K562 (cell line): ENCODE data around the gene BBC3. TPM values are rescaled to one million over a fixed set of nuclear protein-coding genes. Genes with fewer than 3 reads are reported as not detected.

Experiments
- BRCA1 ChIP-seq, 2 experiments: fragments of 450-650 bp in 1 of 2; sonication (generic) in 1 of 2; formaldehyde crosslinking in 1 of 2; IDR thresholded peaks; 2 replicates each; pipeline versions ENCODE4 v1.5.0 to v1.6.1; 2017 to 2020; ENCODE audit warnings: mild to moderate bottlenecking in 1 of 2, missing genetic modification reagents in 1 of 2
- CBFA2T3 ChIP-seq: fragments of 450-650 bp; IDR thresholded peaks from 2 replicates; pipeline ENCODE4 v1.6.1; 2017
- CBFB ChIP-seq: sonication (generic); formaldehyde crosslinking; IDR thresholded peaks from 2 replicates; pipeline ENCODE4 v1.4.0; 2020; ENCODE audit warnings: mild to moderate bottlenecking, missing genetic modification reagents
- DDX20 ChIP-seq: fragments of 450-650 bp; IDR thresholded peaks from 2 replicates; pipeline ENCODE4 v1.6.1; 2016; ENCODE audit warnings: missing genetic modification characterization, low read depth, mild to moderate bottlenecking, missing compliant biosample characterization, moderate library complexity
- E2F5 ChIP-seq: sonication (generic); formaldehyde crosslinking; IDR thresholded peaks from 2 replicates; pipeline ENCODE4 v1.8.0; 2022; ENCODE audit warnings: mild to moderate bottlenecking, missing genetic modification reagents
- ELF1 ChIP-seq: fragments of 200-800 bp; sonication (Bioruptor generic); IDR thresholded peaks from 2 replicates; pipeline ENCODE4 v1.6.1; 2016; ENCODE audit warnings: missing genetic modification characterization, missing compliant biosample characterization
- EP300 ChIP-seq: IDR thresholded peaks from 2 replicates; pipeline ENCODE4 v1.6.1; 2012; ENCODE audit warnings: low read length, improper control_type of control experiment
- ETV6 ChIP-seq, 3 experiments: fragments of 150-350 bp in 1 of 3; sonication (generic) in 1 of 3; formaldehyde crosslinking in 1 of 3; IDR thresholded peaks; 2 replicates each; pipeline versions ENCODE4 v1.6.1 to v1.8.0; 2014 to 2022; ENCODE audit warnings: borderline replicate concordance in 2 of 3, low read depth in 2 of 3, antibody characterized with exemption in 1 of 3, low read length in 1 of 3, mild to moderate bottlenecking in 1 of 3, missing genetic modification reagents in 1 of 3
- HDAC6 ChIP-seq: IDR thresholded peaks from 2 replicates; pipeline ENCODE4 v1.6.1; 2012; ENCODE audit warnings: low read depth, mild to moderate bottlenecking, control low read depth, inconsistent platforms, low read length, moderate library complexity
- HOMEZ ChIP-seq: fragments of 250-450 bp; sonication (Bioruptor Pico); IDR thresholded peaks from 2 replicates; pipeline ENCODE4 v1.4.0; 2020; ENCODE audit warnings: mild to moderate bottlenecking, moderate library complexity
- ILK ChIP-seq: fragments of 450-650 bp; IDR thresholded peaks from 2 replicates; pipeline ENCODE4 v1.6.1; 2016; ENCODE audit warnings: missing genetic modification characterization, low read depth, mild to moderate bottlenecking, missing compliant biosample characterization, moderate library complexity, borderline replicate concordance
- JUN ChIP-seq, 2 experiments: sonication (generic) in 1 of 2; formaldehyde crosslinking in 1 of 2; IDR thresholded peaks; 2 replicates each; pipeline versions ENCODE4 v1.6.1 to v1.8.0; 2012 to 2022; ENCODE audit warnings: borderline replicate concordance in 2 of 2, mild to moderate bottlenecking in 2 of 2, improper control_type of control experiment in 1 of 2, low read depth in 1 of 2, low read length in 1 of 2, missing genetic modification reagents in 1 of 2
- KAT8 ChIP-seq: fragments of 450-650 bp; IDR thresholded peaks from 2 replicates; pipeline ENCODE4 v1.6.1; 2016; ENCODE audit warnings: low read depth, mild to moderate bottlenecking
- NKRF ChIP-seq: fragments of 450-650 bp; IDR thresholded peaks from 2 replicates; pipeline ENCODE4 v1.6.1; 2016; ENCODE audit warnings: borderline replicate concordance
- POLR2AphosphoS2 ChIP-seq: IDR thresholded peaks from 2 replicates; pipeline ENCODE4 v1.6.1; 2012; ENCODE audit warnings: low read length, improper control_type of control experiment
- RBM15 ChIP-seq: fragments of 200-400 bp; formaldehyde crosslinking; IDR thresholded peaks from 2 replicates; pipeline ENCODE4 v1.6.1; 2018; ENCODE audit warnings: mild to moderate bottlenecking, low read length, moderate library complexity; ENCODE audit not compliant: insufficient read depth
- RNF2 ChIP-seq: sonication (generic); IDR thresholded peaks from 2 replicates; pipeline ENCODE4 v1.6.1; 2016
- STAT5A ChIP-seq: IDR thresholded peaks from 2 replicates; pipeline ENCODE4 v1.6.1; 2012; ENCODE audit warnings: low read length, inconsistent platforms, borderline replicate concordance
- ZKSCAN3 ChIP-seq: fragments of 250-450 bp; sonication (Bioruptor Pico); IDR thresholded peaks from 2 replicates; pipeline ENCODE4 v1.4.0; 2020
- ZNF311 ChIP-seq: fragments of 250-450 bp; sonication (Bioruptor Pico); IDR thresholded peaks from 2 replicates; pipeline ENCODE4 v1.4.0; 2020; ENCODE audit warnings: mild to moderate bottlenecking, moderate library complexity
- ZNF316 ChIP-seq: fragments of 450-650 bp; IDR thresholded peaks from 2 replicates; pipeline ENCODE4 v1.6.1; 2016
- ZNF77 ChIP-seq: fragments of 250-450 bp; sonication (Bioruptor Pico); IDR thresholded peaks from 2 replicates; pipeline ENCODE4 v1.5.0; 2020
- polyA plus RNA-seq, 8 experiments: library from polyadenylated mRNA; depleted of rRNA in 4 of 8; stranded (reverse) in 5 of 8; unstranded in 3 of 8; fragments of >200 nt; fragmentation: Nextera tagmentation in 2 of 8; fragmentation: Illumina TruSeq in 1 of 8; extraction: Ambion mirVana in 2 of 8; extraction: Trizol in 1 of 8; gene quantifications; 2 replicates each; pipeline versions ENCODE4 v1.2.1 to v1.2.3, GENCODE V29; 2011 to 2014; ENCODE audit warnings: inconsistent platforms in 1 of 8, missing spikeins in 1 of 8
- total RNA-seq, 7 experiments: library from RNA; depleted of rRNA in 6 of 7; stranded (reverse); fragments of >200 nt in 6 of 7; fragmentation: Illumina TruSeq in 2 of 7; extraction: Trizol in 2 of 7; gene quantifications; 2 replicates each; pipeline versions ENCODE4 v1.2.1 to v1.2.3, GENCODE V29; 2011 to 2021; ENCODE audit warnings: low replicate concordance in 1 of 7

BBC3 gene
- total and polyA plus RNA-seq, 9 of the 15 experiments (the other 6 are each of a cell fraction or from before 2014, with no cell fraction given) = 0.15 to 30.7 (median 4.8) TPM

- no peak for TF ChIP-seq E2F5
- TF ChIP-seq ZKSCAN3 (CRISPR knock-in tag) = no peak
- peak; percentile 76; the same call in 1 of the 2 replicates for TF ChIP-seq CBFB (CRISPR knock-in tag)
- peak; percentile 85 for TF ChIP-seq ELF1 (tag)
- TF ChIP-seq ZNF316 = 0 out of 2 replicates have a peak, but pooled peaks have one; percentile 19
- peak; percentile 100 for TF ChIP-seq EP300
- no peak for TF ChIP-seq BRCA1 (IDR thresholded peaks at IDR 0.05)
- TF ChIP-seq BRCA1 (CRISPR knock-in tag; IDR thresholded peaks at IDR 0.05) = no peak
- TF ChIP-seq HDAC6 = no peak
- TF ChIP-seq ZNF311 (CRISPR knock-in tag) = no peak
- TF ChIP-seq POLR2AphosphoS2 = no peak
- TF ChIP-seq RBM15 = no peak
- peak; percentile 16 to 83; a peak in 2 of 4 replicates for TF ChIP-seq ETV6 (IDR thresholded peaks at IDR 0.05; ENCODE audit: borderline replicate concordance in 1 of 2, low read depth in 2 of 2, low read length in 1 of 2)
- TF ChIP-seq ETV6 (CRISPR knock-in tag; IDR thresholded peaks at IDR 0.05; ENCODE audit: borderline replicate concordance) = 0 out of 2 replicates have a peak, but pooled peaks have one; percentile 56
- TF ChIP-seq JUN (IDR thresholded peaks at IDR 0.05; ENCODE audit: borderline replicate concordance, low read depth, low read length) = peak; percentile 100
- peak; percentile 100 for TF ChIP-seq JUN (CRISPR knock-in tag; IDR thresholded peaks at IDR 0.05; ENCODE audit: borderline replicate concordance)
- TF ChIP-seq DDX20 (tag) = no peak
- no peak for TF ChIP-seq ZNF77 (CRISPR knock-in tag)
- no peak for TF ChIP-seq HOMEZ (CRISPR knock-in tag)
- peak; percentile 93 for TF ChIP-seq CBFA2T3
- peak; percentile 93 for TF ChIP-seq NKRF
- TF ChIP-seq KAT8 = no peak
- TF ChIP-seq STAT5A = peak; percentile 65; the same call in 1 of the 2 replicates
- no peak for TF ChIP-seq ILK (tag)
- TF ChIP-seq RNF2 = peak; percentile 99
Observed at GRCh38 chr19:47243776-47244547, 13.0 kb upstream of the BBC3 start (continued).
